ENCODE measurements around the gene C6orf47. TPM values are rescaled to one million over a fixed set of nuclear protein-coding genes. Genes with fewer than 3 reads are reported as not detected.

C6orf47 gene
- total and polyA plus RNA-seq, 2 of the 13 experiments (the other 11 are each of a cell fraction or from before 2014, with no cell fraction given) = 1.7 to 18.1 TPM

DNA sequence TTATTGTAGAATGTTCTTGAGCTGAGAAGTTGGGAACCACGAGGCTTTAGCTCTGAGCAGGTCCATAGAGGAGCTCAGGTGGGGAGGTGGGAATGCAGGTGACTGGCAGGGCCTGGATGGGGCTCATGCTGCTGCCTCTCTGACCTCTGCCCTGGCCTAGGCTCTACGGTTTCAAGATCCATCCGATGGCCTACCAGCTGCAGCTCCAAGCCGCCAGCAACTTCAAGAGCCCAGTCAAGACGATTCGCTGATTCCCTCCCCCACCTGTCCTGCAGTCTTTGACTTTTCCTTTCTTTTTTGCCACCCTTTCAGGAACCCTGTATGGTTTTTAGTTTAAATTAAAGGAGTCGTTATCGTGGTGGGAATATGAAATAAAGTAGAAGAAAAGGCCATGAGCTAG, 9.1 kb upstream of the C6orf47 start, which contains the start of gene LY6G5B:
TSS of gene LY6G5B (plus strand) at position 301 of the 400 bp plus-strand sequence. CDS start 975 bp downstream, outside the sequence.
- H4K20me1 ChIP-seq (ENCODE audit: insufficient read depth, low read length) = no peaks in the 10 kb centered on the region
- ATAC-seq (no peak), DNase-seq (ENCODE audit: low spot score) (no peak), FAIRE-seq (no peak)
- intact Hi-C loops (cut with micrococcal nuclease; ENCODE audit: unreplicated experiment) (loop anchor here (5.0 kb wide), 2 partner anchors 47 to 163 kb away; partner anchors contain the start of gene PRRC2A), in situ Hi-C loops (cut with HindIII; ENCODE audit: extremely low pct_ligation_motif_present, low pct_unique_long_range_greater_than_20kb) (no loop called here)
- TF ChIP-seq ZSCAN9 (CRISPR knock-in tag; IDR thresholded peaks at IDR 0.05; ENCODE audit: borderline replicate concordance) (no peak), ZNF883 (CRISPR knock-in tag; IDR thresholded peaks at IDR 0.05; ENCODE audit: not compliant biosample characterization) (peak; percentile 8), RBFOX2 (IDR thresholded peaks at IDR 0.05; ENCODE audit: low read depth, low read length) (0 out of 2 replicates have a peak, but pooled peaks have one; percentile 3)
- H3K9me3 ChIP-seq (ENCODE audit: low read length) = no peaks in the 10 kb centered on the region
- peaks cover 35 to 61% of the 10 kb centered on the region in 2 experiments for H3K36me3 ChIP-seq (replicated peaks in 1 of 2; ENCODE audit: control insufficient read depth in 1 of 2, insufficient read depth in 2 of 2, low read length in 2 of 2)
- peaks cover 35% of the 10 kb centered on the region for H3K79me2 ChIP-seq (ENCODE audit: insufficient read depth, low read length)
- no peaks in the 10 kb centered on the region; a peak in 1 of 5 replicates for H3K27me3 ChIP-seq (ENCODE audit: control insufficient read depth in 1 of 2, insufficient read depth in 2 of 2, low read length in 2 of 2)
- H2AFZ ChIP-seq (ENCODE audit: low read length) = no peak within 1 kb of the TSS
- peaks cover 32% of the 10 kb centered on the region for H3K4me1 ChIP-seq (ENCODE audit: insufficient read depth, low read length)
- H3K4me2 ChIP-seq (ENCODE audit: low read depth, low read length) = no peak within 1 kb of the TSS
- no peak within 1 kb of the TSS for H3K4me3 ChIP-seq (replicated peaks in 1 of 3; ENCODE audit: insufficient read depth in 1 of 3, low read depth in 2 of 3, low read length in 3 of 3)
- BruUV-seq (replicated peaks) = no TSS peak
- ChIA-PET POLR2A (interaction anchor here (0.7 to 2.8 kb wide), 11 partner anchors 10 to 161 kb away, joined by 3 to 14 read pairs (median 3); partner anchors contain the start of genes ABHD16A, APOM, BAG6 and C6orf47), CTCF (ENCODE audit: low intra/inter-chr PET ratio, low total read pairs) (no interaction called here)
- 86% methylated on average over 8 of the region's 8 CpGs for WGBS (ENCODE audit: low lambda C conversion rate)
- H3K9ac ChIP-seq (ENCODE audit: insufficient read depth, low read depth, low read length) = no peak within 1 kb of the TSS
- H3K27ac ChIP-seq (ENCODE audit: extremely low read length, insufficient read depth, low read length) = no peak within 1 kb of the TSS

DNA sequence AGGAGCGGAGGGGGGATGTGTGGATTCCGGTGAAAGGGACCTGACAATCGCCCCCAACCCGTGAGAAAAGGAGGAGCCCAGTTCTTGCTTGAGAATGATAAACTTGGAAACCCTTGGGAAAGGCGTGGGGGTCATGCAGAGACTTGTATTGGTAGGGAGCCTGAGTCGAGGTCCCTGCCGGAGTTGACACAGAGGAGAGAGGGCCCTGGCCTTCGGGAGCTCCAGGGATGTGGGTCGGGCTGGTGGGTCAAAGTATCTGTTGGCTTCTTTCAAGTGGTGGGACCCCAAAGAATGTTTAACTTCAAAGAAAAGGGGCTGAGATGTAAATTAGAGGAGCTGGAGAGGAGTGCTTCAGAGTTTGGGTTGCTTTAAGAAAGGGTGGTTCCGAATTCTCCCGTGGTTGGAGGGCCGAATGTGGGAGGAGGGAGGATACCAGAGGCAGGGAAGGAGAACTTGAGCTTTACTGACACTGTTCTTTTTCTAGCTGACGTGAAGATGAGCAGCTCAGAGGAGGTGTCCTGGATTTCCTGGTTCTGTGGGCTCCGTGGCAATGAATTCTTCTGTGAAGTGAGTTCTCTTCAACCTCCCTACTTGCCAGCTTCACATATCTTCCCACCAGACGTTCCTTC, 5.9 kb upstream of the C6orf47 start:
- FAIRE-seq = no peak
- H3K27me3 ChIP-seq (ENCODE audit: control insufficient read depth in 1 of 2, insufficient read depth in 2 of 2, low read length in 2 of 2) = no peaks in the 10 kb centered on the region; a peak in 1 of 5 replicates
- CTCF ChIA-PET (ENCODE audit: low intra/inter-chr PET ratio, low total read pairs) = no interaction called here
- peak overlapping the region; percentile 93 to 98 (median 94) for H3K4me3 ChIP-seq (replicated peaks in 1 of 3; ENCODE audit: insufficient read depth in 1 of 3, low read depth in 2 of 3, low read length in 3 of 3)
- no peak for ATAC-seq
- no peak for DNase-seq (ENCODE audit: low spot score)
- H3K27ac ChIP-seq (ENCODE audit: extremely low read length, insufficient read depth, low read length) = peak overlapping the region; percentile 99
- BruUV-seq (replicated peaks) = no TSS peak
- peak overlapping the region; percentile 96 for H3K9ac ChIP-seq (ENCODE audit: insufficient read depth, low read depth, low read length)
- H4K20me1 ChIP-seq (ENCODE audit: insufficient read depth, low read length) = no peaks in the 10 kb centered on the region
- POLR2A ChIA-PET = interaction anchor here (1.0 to 7.0 kb wide), 9 partner anchors 13 to 279 kb away, joined by 3 to 438 read pairs (median 6); partner anchors contain the start of genes ABHD16A, APOM, BAG6 and CFB
- H3K4me1 ChIP-seq (ENCODE audit: insufficient read depth, low read length) = peaks cover 64% of the 10 kb centered on the region
- in situ Hi-C loops (cut with HindIII; ENCODE audit: extremely low pct_ligation_motif_present, low pct_unique_long_range_greater_than_20kb) (no loop called here), intact Hi-C loops (cut with micrococcal nuclease; ENCODE audit: unreplicated experiment) (loop anchor here (5.0 kb wide), 2 partner anchors 44 to 166 kb away; partner anchors contain the start of gene PRRC2A)
- 1% methylated on average over 15 of the region's 15 CpGs for WGBS (ENCODE audit: low lambda C conversion rate)
- no peaks in the 10 kb centered on the region for H3K9me3 ChIP-seq (ENCODE audit: low read length)
- H3K4me2 ChIP-seq (ENCODE audit: low read depth, low read length) = peak overlapping the region; percentile 93
- peaks cover 29 to 55% of the 10 kb centered on the region in 2 experiments for H3K36me3 ChIP-seq (replicated peaks in 1 of 2; ENCODE audit: control insufficient read depth in 1 of 2, insufficient read depth in 2 of 2, low read length in 2 of 2)
- H2AFZ ChIP-seq (ENCODE audit: low read length) = no peak overlapping the region
- H3K79me2 ChIP-seq (ENCODE audit: insufficient read depth, low read length) = peaks cover 58% of the 10 kb centered on the region
- 0 out of 2 replicates have a peak, but pooled peaks have one; percentile 86 for TF ChIP-seq ZNF550 (CRISPR knock-in tag; IDR thresholded peaks at IDR 0.05; ENCODE audit: borderline replicate concordance)
- TF ChIP-seq FOXO4 (CRISPR knock-in tag; conservative IDR thresholded peaks at IDR 0.05) = 0 out of 2 replicates have a peak, but pooled peaks have one; percentile 83
- TF ChIP-seq ZNF20 (CRISPR knock-in tag; IDR thresholded peaks at IDR 0.05) = no peak
- TF ChIP-seq, protein P1, sequence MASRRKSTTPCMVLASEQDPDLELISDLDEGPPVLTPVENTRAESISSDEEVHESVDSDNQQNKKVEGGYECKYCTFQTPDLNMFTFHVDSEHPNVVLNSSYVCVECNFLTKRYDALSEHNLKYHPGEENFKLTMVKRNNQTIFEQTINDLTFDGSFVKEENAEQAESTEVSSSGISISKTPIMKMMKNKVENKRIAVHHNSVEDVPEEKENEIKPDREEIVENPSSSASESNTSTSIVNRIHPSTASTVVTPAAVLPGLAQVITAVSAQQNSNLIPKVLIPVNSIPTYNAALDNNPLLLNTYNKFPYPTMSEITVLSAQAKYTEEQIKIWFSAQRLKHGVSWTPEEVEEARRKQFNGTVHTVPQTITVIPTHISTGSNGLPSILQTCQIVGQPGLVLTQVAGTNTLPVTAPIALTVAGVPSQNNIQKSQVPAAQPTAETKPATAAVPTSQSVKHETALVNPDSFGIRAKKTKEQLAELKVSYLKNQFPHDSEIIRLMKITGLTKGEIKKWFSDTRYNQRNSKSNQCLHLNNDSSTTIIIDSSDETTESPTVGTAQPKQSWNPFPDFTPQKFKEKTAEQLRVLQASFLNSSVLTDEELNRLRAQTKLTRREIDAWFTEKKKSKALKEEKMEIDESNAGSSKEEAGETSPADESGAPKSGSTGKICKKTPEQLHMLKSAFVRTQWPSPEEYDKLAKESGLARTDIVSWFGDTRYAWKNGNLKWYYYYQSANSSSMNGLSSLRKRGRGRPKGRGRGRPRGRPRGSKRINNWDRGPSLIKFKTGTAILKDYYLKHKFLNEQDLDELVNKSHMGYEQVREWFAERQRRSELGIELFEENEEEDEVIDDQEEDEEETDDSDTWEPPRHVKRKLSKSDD (CRISPR knock-in tag; IDR thresholded peaks at IDR 0.05; ENCODE audit: low read depth) = peak; percentile 10; the same call in 1 of the 2 replicates
- no peak for TF ChIP-seq SIN3B (IDR thresholded peaks at IDR 0.05; ENCODE audit: low read length)
- no peak for TF ChIP-seq PLRG1 (conservative IDR thresholded peaks at IDR 0.05)
- TF ChIP-seq ZNF839 (CRISPR knock-in tag; IDR thresholded peaks at IDR 0.05; ENCODE audit: borderline replicate concordance) = 0 out of 2 replicates have a peak, but pooled peaks have one; percentile 39
- peak; percentile 69; the same call in 1 of the 2 replicates for TF ChIP-seq ZSCAN30 (CRISPR knock-in tag; IDR thresholded peaks at IDR 0.05)
- no peak for TF ChIP-seq GTF3A (CRISPR knock-in tag; conservative IDR thresholded peaks at IDR 0.05)
- TF ChIP-seq ZNF230 (CRISPR knock-in tag; IDR thresholded peaks at IDR 0.05) = 0 out of 2 replicates have a peak, but pooled peaks have one; percentile 18

All from HepG2 (cell line).